Measurements from ENCODE around the gene TSPAN8. TPM values are rescaled to one million over a fixed set of nuclear protein-coding genes. Genes with fewer than 3 reads are reported as not detected.

The TSPAN8 gene
- total and polyA plus RNA-seq, 10 of the 15 experiments (the other 5 are each of a cell fraction or from before 2014, with no cell fraction given) = 0.16 to 0.49 TPM; not detected in 8

DNA sequence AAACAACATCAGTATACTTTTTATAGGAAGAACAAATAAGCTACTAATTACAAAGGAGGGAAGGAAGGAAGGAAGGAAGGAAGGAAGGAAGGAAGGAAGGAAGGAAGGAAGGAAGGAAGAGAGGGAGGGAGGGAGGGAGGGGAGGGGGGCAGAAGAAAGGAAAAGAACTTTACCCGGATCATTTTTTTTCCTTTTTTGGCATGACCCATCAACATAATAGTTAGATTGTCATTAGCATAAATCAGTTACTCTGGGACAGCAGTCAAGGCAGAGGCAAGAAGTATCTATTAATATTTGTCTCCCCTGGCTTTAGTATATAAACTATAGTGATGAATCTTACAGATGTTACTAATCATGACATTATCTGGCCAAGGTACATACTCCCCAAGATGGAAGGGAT is 35.2 kb upstream of the TSPAN8 start:
- DNase-seq (ENCODE audit: low read depth, low spot score) = no peak

GRCh38 chr12:71191509-71192196 is 33.9 kb upstream of the TSPAN8 start:
- ChIA-PET RAD21 (ENCODE audit: unreplicated experiment) (no interaction called here), POLR2A (no interaction called here), CTCF (no interaction called here), SMC1A (ENCODE audit: uncharacterized antibody, unreplicated experiment) (no interaction called here)
- H2AFZ ChIP-seq (ENCODE audit: control insufficient read depth, low read depth, low read length) = no peak overlapping the region
- H3K4me3 ChIP-seq = no peak overlapping the region
- no TSS peak for BruUV-seq (replicated peaks)
- no peaks in the 10 kb centered on the region for H4K20me1 ChIP-seq (ENCODE audit: control insufficient read depth, insufficient read depth)
- H3K9ac ChIP-seq (ENCODE audit: control insufficient read depth, insufficient read depth, low read length) = no peak overlapping the region
- no peak overlapping the region for H3K27ac ChIP-seq (ENCODE audit: control insufficient read depth, insufficient read depth)
- H3K9me3 ChIP-seq (replicated peaks; ENCODE audit: control insufficient read depth, insufficient read depth, low read length) = no peaks in the 10 kb centered on the region
- H3K79me2 ChIP-seq (ENCODE audit: control insufficient read depth, insufficient read depth, low read length) = no peaks in the 10 kb centered on the region
- DNase-seq (ENCODE audit: low read depth, low spot score) = no peak
- no peak for FAIRE-seq
- ATAC-seq = no peak
- H3K27me3 ChIP-seq (replicated peaks in 1 of 2; ENCODE audit: control insufficient read depth in 2 of 2, insufficient read depth in 2 of 2, low read length in 1 of 2) = no peaks in the 10 kb centered on the region; a peak in 1 of 4 replicates
- H3K36me3 ChIP-seq (ENCODE audit: control insufficient read depth in 2 of 2, insufficient read depth in 2 of 2, low read length in 1 of 2) = no peaks in the 10 kb centered on the region
- TF ChIP-seq POLR2AphosphoS2 (IDR thresholded peaks at IDR 0.05; ENCODE audit: low read depth, low read length) (no peak), KAT2A (conservative IDR thresholded peaks at IDR 0.05; ENCODE audit: control insufficient read depth, low read depth, low read length) (no peak), POLR2AphosphoS5 (IDR thresholded peaks at IDR 0.05; ENCODE audit: low read length) (no peak), PAX5 (IDR thresholded peaks at IDR 0.05; ENCODE audit: borderline replicate concordance, low read depth, low read length) (no peak), HDAC2 (IDR thresholded peaks at IDR 0.05) (no peak)
- TF ChIP-seq, protein P1, sequence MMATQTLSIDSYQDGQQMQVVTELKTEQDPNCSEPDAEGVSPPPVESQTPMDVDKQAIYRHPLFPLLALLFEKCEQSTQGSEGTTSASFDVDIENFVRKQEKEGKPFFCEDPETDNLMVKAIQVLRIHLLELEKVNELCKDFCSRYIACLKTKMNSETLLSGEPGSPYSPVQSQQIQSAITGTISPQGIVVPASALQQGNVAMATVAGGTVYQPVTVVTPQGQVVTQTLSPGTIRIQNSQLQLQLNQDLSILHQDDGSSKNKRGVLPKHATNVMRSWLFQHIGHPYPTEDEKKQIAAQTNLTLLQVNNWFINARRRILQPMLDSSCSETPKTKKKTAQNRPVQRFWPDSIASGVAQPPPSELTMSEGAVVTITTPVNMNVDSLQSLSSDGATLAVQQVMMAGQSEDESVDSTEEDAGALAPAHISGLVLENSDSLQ (IDR thresholded peaks at IDR 0.05) = no peak
- in situ Hi-C loops (cut with MboI) = no loop called here
- WGBS (ENCODE audit: insufficient coverage, insufficient replicate concordance, low lambda C conversion rate, missing lambda C conversion rate) = 1% methylated on average over 5 of the region's 5 CpGs
- no peak overlapping the region for H3K4me2 ChIP-seq (ENCODE audit: control insufficient read depth, insufficient read depth)
- no peaks in the 10 kb centered on the region for H3K4me1 ChIP-seq (ENCODE audit: control insufficient read depth, insufficient read depth, low read length)
- intact Hi-C loops (cut with micrococcal nuclease; ENCODE audit: unreplicated experiment) = no loop called here

More for the DNA sequence above, 35.2 kb upstream of the TSPAN8 start:
- ChIA-PET POLR2A (no interaction called here), SMC1A (ENCODE audit: uncharacterized antibody, unreplicated experiment) (no interaction called here), RAD21 (ENCODE audit: unreplicated experiment) (no interaction called here), CTCF (no interaction called here)
- Histone ChIP-seq H3K9me3 (replicated peaks; ENCODE audit: control insufficient read depth, insufficient read depth, low read length) (no peaks in the 10 kb centered on the region), H3K4me3 (no peak overlapping the region), H3K9ac (ENCODE audit: control insufficient read depth, insufficient read depth, low read length) (no peak overlapping the region), H4K20me1 (ENCODE audit: control insufficient read depth, insufficient read depth) (no peaks in the 10 kb centered on the region), H3K36me3 (ENCODE audit: control insufficient read depth in 2 of 2, insufficient read depth in 2 of 2, low read length in 1 of 2) (no peaks in the 10 kb centered on the region), H3K27ac (ENCODE audit: control insufficient read depth, insufficient read depth) (no peak overlapping the region), H2AFZ (ENCODE audit: control insufficient read depth, low read depth, low read length) (no peak overlapping the region), H3K79me2 (ENCODE audit: control insufficient read depth, insufficient read depth, low read length) (no peaks in the 10 kb centered on the region), H3K27me3 (replicated peaks in 1 of 2; ENCODE audit: control insufficient read depth in 2 of 2, insufficient read depth in 2 of 2, low read length in 1 of 2) (no peaks in the 10 kb centered on the region), H3K4me1 (ENCODE audit: control insufficient read depth, insufficient read depth, low read length) (no peaks in the 10 kb centered on the region), H3K4me2 (ENCODE audit: control insufficient read depth, insufficient read depth) (no peak overlapping the region)
- WGBS (ENCODE audit: insufficient coverage, insufficient replicate concordance, low lambda C conversion rate, missing lambda C conversion rate) = 0% methylated on average over 1 of the region's 1 CpG
- in situ Hi-C loops (cut with MboI) (no loop called here), intact Hi-C loops (cut with micrococcal nuclease; ENCODE audit: unreplicated experiment) (no loop called here)
- FAIRE-seq = no peak
- ATAC-seq = no peak
- no TSS peak for BruUV-seq (replicated peaks)
- no peak for TF ChIP-seq BHLHE40 (IDR thresholded peaks at IDR 0.05; ENCODE audit: borderline replicate concordance in 1 of 2, low read depth in 2 of 2, low read length in 1 of 2)
